ENCODE results near the gene TUT1.

Gene TUT1

GRCh38 chr11:62534779-62535545 lies 56.4 kb downstream of the TUT1 start:
- no peak for DNase-seq (ENCODE audit: low read depth)
- TF ChIP-seq CTCF (IDR thresholded peaks at IDR 0.05; ENCODE audit: control insufficient read depth, insufficient read depth, low read depth, low read length, missing control alignments), result no peak
- H3K4me3 ChIP-seq (ENCODE audit: control insufficient read depth, low read depth, low read length), result no peak overlapping the region

- no peak for TF ChIP-seq CTCF (IDR thresholded peaks at IDR 0.05; ENCODE audit: control insufficient read depth, insufficient read depth, low read depth, low read length, missing control alignments)
- no peak for DNase-seq (ENCODE audit: low read depth)
- no peak overlapping the region for H3K4me3 ChIP-seq (ENCODE audit: control insufficient read depth, low read depth, low read length)
Measured at GRCh38 chr11:62532096-62532495, 59.2 kb downstream of the TUT1 start.

All from AG09309 (cell line).